Testis (tissue), 3 donors: ENCODE results near the gene KCNH5. TPM values are rescaled to one million over a fixed set of nuclear protein-coding genes. Genes with fewer than 3 reads are reported as not detected.

Source experiments
- DNase-seq: peaks from one replicate; pipeline ENCODE4 v3.0.0-alpha.2; 2019
- H3K27ac ChIP-seq, 2 donors: fragments of 200-600 bp; sonication (generic); one replicate each; pipeline ENCODE4 v1.5.1; 2019
- H3K27me3 ChIP-seq: fragments of 200-600 bp; sonication (generic); one replicate; pipeline ENCODE4 v1.5.1; 2019
- H3K36me3 ChIP-seq: fragments of 200-600 bp; sonication (generic); one replicate; pipeline ENCODE4 v1.5.1; 2017; ENCODE audit warnings: low read depth; ENCODE audit errors: missing control alignments
- H3K4me1 ChIP-seq: fragments of 200-600 bp; sonication (generic); one replicate; pipeline ENCODE4 v1.5.1; 2019
- H3K4me3 ChIP-seq, 2 donors: fragments of 200-600 bp; sonication (generic); one replicate each; pipeline ENCODE4 v1.5.1; 2017 to 2019
- H3K9me3 ChIP-seq: fragments of 200-600 bp; sonication (generic); one replicate; pipeline ENCODE4 v1.5.1; 2017
- POLR2A ChIP-seq: fragments of 450-650 bp; IDR thresholded peaks from one replicate; pipeline ENCODE4 v1.6.1; 2017; ENCODE audit warnings: antibody characterized with exemption, mild to moderate bottlenecking, moderate library complexity
- WGBS, 2 donors: methylation state at CpG; one replicate each; pipeline ENCODE4 v1.1.5; 2018; 5-methylcytosine and 5-hydroxymethylcytosine counted together
- intact Hi-C: fragments of 100-400 bp; cut with DNase I; formaldehyde crosslinking; loops from one replicate; pipeline ENCODE4 v1.15.1; 2023; ENCODE audit warnings: low total_unique reads
- polyA plus RNA-seq: library from polyadenylated mRNA; stranded (reverse); fragments of 350-450 nt; fragmentation: Illumina TruSeq; extraction: RNeasy Lipid Tissue Mini Kit (QIAGEN cat#74804); gene quantifications from one replicate; pipeline ENCODE4 v1.2.3, GENCODE V29; 2014; ENCODE audit warnings: low read depth, low replicate concordance; ENCODE audit not compliant: insufficient read depth
- total RNA-seq, 2 donors: library from RNA; depleted of rRNA; stranded (reverse); fragments of >200 nt; gene quantifications; one replicate each; pipeline ENCODE4 v1.2.3, GENCODE V29; 2016
- TF ChIP-seq, protein P1 (sequence below), 3 experiments: fragments of 450-650 bp in 2 of 3; fragments of 200-600 bp in 1 of 3; sonication (generic) in 1 of 3; IDR thresholded peaks; one replicate each; pipeline ENCODE4 v1.5.1; 2016 to 2019; ENCODE audit warnings: antibody characterized with exemption in 3 of 3, mild to moderate bottlenecking in 2 of 3, moderate library complexity in 1 of 3

KCNH5 gene
- total and polyA plus RNA-seq, 3 donors from 2014 or later = 0.53 to 1.7 (median 0.93) TPM

DNA sequence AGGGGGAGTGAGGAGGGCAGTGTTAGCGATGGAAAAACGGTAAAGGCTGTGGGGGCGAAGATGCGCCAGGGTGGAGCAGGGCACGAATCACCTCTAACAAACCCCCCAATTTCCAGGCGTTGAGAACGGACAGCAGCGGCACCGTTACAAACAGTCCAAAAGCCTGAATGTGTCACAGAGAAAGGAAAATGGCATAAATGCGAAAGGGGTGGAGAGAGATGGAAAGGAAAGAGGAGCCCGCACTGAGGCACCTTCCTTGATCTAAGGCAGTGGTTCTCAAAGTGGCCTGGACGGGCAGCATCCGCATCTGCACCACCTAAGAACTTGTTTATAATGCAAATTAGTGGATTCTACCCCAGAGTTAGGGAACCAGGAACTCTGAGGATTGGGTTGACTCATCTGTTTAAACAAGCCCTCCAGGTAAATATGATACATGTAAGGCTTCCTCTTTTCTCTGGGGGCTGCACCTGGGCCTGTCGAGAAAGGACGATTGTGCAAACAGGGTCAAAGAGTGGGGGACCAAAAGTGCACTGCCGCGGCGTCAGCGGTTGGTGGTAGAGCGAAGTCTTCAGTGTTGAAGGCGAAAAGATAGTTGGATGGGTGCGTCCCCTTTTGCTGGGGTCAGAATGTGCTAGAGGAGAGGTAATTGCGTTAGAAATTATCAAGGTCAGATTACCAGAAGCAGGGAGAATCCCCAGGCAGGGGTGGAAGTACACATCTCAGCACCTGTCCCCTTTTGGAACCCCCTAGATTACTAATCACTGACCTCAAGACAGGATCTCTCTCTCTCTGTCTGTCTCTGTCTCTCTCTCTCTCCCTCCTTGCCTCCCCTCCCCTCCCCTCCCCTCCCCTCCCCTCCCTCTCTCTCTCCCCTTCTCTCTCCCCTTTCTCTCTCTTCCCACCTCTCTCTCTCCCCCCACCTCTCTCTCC lies 1.3 kb upstream of the KCNH5 start:
- H3K9me3 ChIP-seq = no peaks in the 10 kb centered on the region
- no peaks in the 10 kb centered on the region for H3K36me3 ChIP-seq
- no peak for DNase-seq
- TF ChIP-seq, protein P1, sequence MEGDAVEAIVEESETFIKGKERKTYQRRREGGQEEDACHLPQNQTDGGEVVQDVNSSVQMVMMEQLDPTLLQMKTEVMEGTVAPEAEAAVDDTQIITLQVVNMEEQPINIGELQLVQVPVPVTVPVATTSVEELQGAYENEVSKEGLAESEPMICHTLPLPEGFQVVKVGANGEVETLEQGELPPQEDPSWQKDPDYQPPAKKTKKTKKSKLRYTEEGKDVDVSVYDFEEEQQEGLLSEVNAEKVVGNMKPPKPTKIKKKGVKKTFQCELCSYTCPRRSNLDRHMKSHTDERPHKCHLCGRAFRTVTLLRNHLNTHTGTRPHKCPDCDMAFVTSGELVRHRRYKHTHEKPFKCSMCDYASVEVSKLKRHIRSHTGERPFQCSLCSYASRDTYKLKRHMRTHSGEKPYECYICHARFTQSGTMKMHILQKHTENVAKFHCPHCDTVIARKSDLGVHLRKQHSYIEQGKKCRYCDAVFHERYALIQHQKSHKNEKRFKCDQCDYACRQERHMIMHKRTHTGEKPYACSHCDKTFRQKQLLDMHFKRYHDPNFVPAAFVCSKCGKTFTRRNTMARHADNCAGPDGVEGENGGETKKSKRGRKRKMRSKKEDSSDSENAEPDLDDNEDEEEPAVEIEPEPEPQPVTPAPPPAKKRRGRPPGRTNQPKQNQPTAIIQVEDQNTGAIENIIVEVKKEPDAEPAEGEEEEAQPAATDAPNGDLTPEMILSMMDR (IDR thresholded peaks at IDR 0.05) = no peak
- no peak for TF ChIP-seq POLR2A
- H3K4me1 ChIP-seq = peaks cover 8% of the 10 kb centered on the region
- no peak overlapping the region for H3K27ac ChIP-seq
- 7 to 11% methylated on average over 23 of the region's 23 CpGs for WGBS, 2 donors
- H3K4me3 ChIP-seq = peak overlapping the region in 1 of 2 donors; percentile 37
- intact Hi-C loops = no loop called here
- no peaks in the 10 kb centered on the region for H3K27me3 ChIP-seq

- H3K27me3 ChIP-seq = no peaks in the 10 kb centered on the region
- TF ChIP-seq POLR2A = no peak
- TF ChIP-seq, protein P1 (IDR thresholded peaks at IDR 0.05) = no peak
- H3K4me1 ChIP-seq = peaks cover 8% of the 10 kb centered on the region
- 0 to 1% methylated on average over 11 to 69 of the region's 70 CpGs for WGBS, 2 donors
- no peaks in the 10 kb centered on the region for H3K36me3 ChIP-seq
- H3K9me3 ChIP-seq = no peaks in the 10 kb centered on the region
- intact Hi-C loops = no loop called here
- DNase-seq = peak; percentile 22
- H3K4me3 ChIP-seq = peak overlapping the region; percentile 33 to 37
- H3K27ac ChIP-seq = no peak overlapping the region
Measured at GRCh38 chr14:63045612-63046320, 508 bp upstream of the KCNH5 start.

GRCh38 chr14:63039866-63040265 lies 5.4 kb downstream of the KCNH5 start:
- WGBS, 2 donors = 39 to 52% methylated on average over 3 of the region's 3 CpGs
- H3K27me3 ChIP-seq = no peaks in the 10 kb centered on the region
- no peak for TF ChIP-seq POLR2A
- TF ChIP-seq, protein P1 (IDR thresholded peaks at IDR 0.05) = no peak
- H3K4me3 ChIP-seq = no peak overlapping the region
- DNase-seq = no peak
- H3K4me1 ChIP-seq = no peaks in the 10 kb centered on the region
- intact Hi-C loops = no loop called here
- H3K27ac ChIP-seq = no peak overlapping the region
- H3K36me3 ChIP-seq = no peaks in the 10 kb centered on the region
- H3K9me3 ChIP-seq = no peaks in the 10 kb centered on the region

GRCh38 chr14:63032641-63033040 lies 12.6 kb downstream of the KCNH5 start:
- DNase-seq = no peak
- no peaks in the 10 kb centered on the region for H3K27me3 ChIP-seq
- no peaks in the 10 kb centered on the region for H3K9me3 ChIP-seq
- no peaks in the 10 kb centered on the region for H3K4me1 ChIP-seq
- TF ChIP-seq, protein P1 (IDR thresholded peaks at IDR 0.05) = no peak
- no peak for TF ChIP-seq POLR2A
- no peak overlapping the region for H3K4me3 ChIP-seq
- H3K36me3 ChIP-seq = no peaks in the 10 kb centered on the region
- intact Hi-C loops = no loop called here
- H3K27ac ChIP-seq = no peak overlapping the region
- WGBS, 2 donors = 64 to 67% methylated on average over 4 of the region's 4 CpGs
